Neural crest cell (in vitro differentiated cells): ENCODE data around the gene TEX9. TPM values are rescaled to one million over a fixed set of nuclear protein-coding genes. Genes with fewer than 3 reads are reported as not detected.

Experiments used
- DNase-seq: peaks from one replicate; pipeline ENCODE4 v3.0.0; 2021; ENCODE audit warnings: low read depth, mixed read lengths, low spot score
- H3K27ac Mint-ChIP-seq: one replicate; pipeline ENCODE4 v1.8.0; 2021; ENCODE audit warnings: mild to moderate bottlenecking, mixed read lengths; ENCODE audit not compliant: unreplicated experiment
- H3K27me3 Mint-ChIP-seq: 2 replicates; pipeline ENCODE4 v1.8.0; 2021; ENCODE audit warnings: low read depth, mild to moderate bottlenecking, mixed read lengths
- H3K36me3 Mint-ChIP-seq: 2 replicates; pipeline ENCODE4 v1.8.0; 2021; ENCODE audit warnings: low read depth, mild to moderate bottlenecking, mixed read lengths
- H3K4me1 Mint-ChIP-seq: 2 replicates; pipeline ENCODE4 v1.8.0; 2021; ENCODE audit warnings: mixed read lengths
- H3K4me3 Mint-ChIP-seq: one replicate; pipeline ENCODE4 v1.8.0; 2021; ENCODE audit warnings: mild to moderate bottlenecking, mixed read lengths
- H3K9me3 Mint-ChIP-seq: 2 replicates; pipeline ENCODE4 v1.8.0; 2021; ENCODE audit warnings: mixed read lengths
- total RNA-seq: library from RNA; stranded (reverse); gene quantifications from 2 replicates; pipeline ENCODE4 v1.2.1, GENCODE V29; 2021
- TF ChIP-seq, protein P1 (sequence below): fragments of 200-600 bp; sonication (generic); conservative IDR thresholded peaks from 2 replicates; pipeline ENCODE4 v1.5.0; 2021; ENCODE audit warnings: antibody characterized with exemption, mild to moderate bottlenecking

TEX9 gene
- total RNA-seq, 1 donor from 2014 or later: 17.9 TPM

GRCh38 chr15:56473017-56473416 lies 107.8 kb downstream of the TEX9 start:
- peaks cover 4% of the 10 kb centered on the region for H3K4me1 Mint-ChIP-seq
- TF ChIP-seq, protein P1, sequence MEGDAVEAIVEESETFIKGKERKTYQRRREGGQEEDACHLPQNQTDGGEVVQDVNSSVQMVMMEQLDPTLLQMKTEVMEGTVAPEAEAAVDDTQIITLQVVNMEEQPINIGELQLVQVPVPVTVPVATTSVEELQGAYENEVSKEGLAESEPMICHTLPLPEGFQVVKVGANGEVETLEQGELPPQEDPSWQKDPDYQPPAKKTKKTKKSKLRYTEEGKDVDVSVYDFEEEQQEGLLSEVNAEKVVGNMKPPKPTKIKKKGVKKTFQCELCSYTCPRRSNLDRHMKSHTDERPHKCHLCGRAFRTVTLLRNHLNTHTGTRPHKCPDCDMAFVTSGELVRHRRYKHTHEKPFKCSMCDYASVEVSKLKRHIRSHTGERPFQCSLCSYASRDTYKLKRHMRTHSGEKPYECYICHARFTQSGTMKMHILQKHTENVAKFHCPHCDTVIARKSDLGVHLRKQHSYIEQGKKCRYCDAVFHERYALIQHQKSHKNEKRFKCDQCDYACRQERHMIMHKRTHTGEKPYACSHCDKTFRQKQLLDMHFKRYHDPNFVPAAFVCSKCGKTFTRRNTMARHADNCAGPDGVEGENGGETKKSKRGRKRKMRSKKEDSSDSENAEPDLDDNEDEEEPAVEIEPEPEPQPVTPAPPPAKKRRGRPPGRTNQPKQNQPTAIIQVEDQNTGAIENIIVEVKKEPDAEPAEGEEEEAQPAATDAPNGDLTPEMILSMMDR: no peak
- no peak overlapping the region for H3K4me3 Mint-ChIP-seq
- H3K9me3 Mint-ChIP-seq: no peaks in the 10 kb centered on the region
- peaks cover 14% of the 10 kb centered on the region for H3K27me3 Mint-ChIP-seq
- no peak for DNase-seq
- no peaks in the 10 kb centered on the region for H3K36me3 Mint-ChIP-seq
- H3K27ac Mint-ChIP-seq: no peak overlapping the region

GRCh38 chr15:56475351-56475750 lies 110.1 kb downstream of the TEX9 start:
- peaks cover 11% of the 10 kb centered on the region for H3K27me3 Mint-ChIP-seq
- H3K4me3 Mint-ChIP-seq: no peak overlapping the region
- TF ChIP-seq, protein P1: no peak
- H3K27ac Mint-ChIP-seq: no peak overlapping the region
- H3K4me1 Mint-ChIP-seq: no peaks in the 10 kb centered on the region
- peaks cover 2% of the 10 kb centered on the region for H3K9me3 Mint-ChIP-seq
- DNase-seq: no peak
- peaks cover 3% of the 10 kb centered on the region for H3K36me3 Mint-ChIP-seq

Other genes starting within 250 kb of the TEX9 start
- 57.2 and 61.2 TPM in 2 replicates for gene RFX7, start 121.5 kb upstream of the TEX9 start, total RNA-seq
- gene MNS1, start 99.7 kb downstream of the TEX9 start, total RNA-seq: 7.9 and 9.6 TPM in 2 replicates